ENCODE measurements around the gene GPA33. TPM values are rescaled to one million over a fixed set of nuclear protein-coding genes. Genes with fewer than 3 reads are reported as not detected.

The GPA33 gene
- polyA plus RNA-seq, 1 donor: 64.4 TPM

- DNase-seq: no peak
- Histone ChIP-seq H3K4me3 (ENCODE audit: low read length) (no peak overlapping the region), H3K27ac (ENCODE audit: low read length) (no peak overlapping the region), H3K4me1 (ENCODE audit: control insufficient read depth, insufficient read depth, low read length) (peaks cover 5% of the 10 kb centered on the region), H3K9me3 (ENCODE audit: control insufficient read depth, low read depth, low read length) (no peaks in the 10 kb centered on the region), H3K27me3 (ENCODE audit: control insufficient read depth, insufficient read depth, low read length) (no peaks in the 10 kb centered on the region), H3K36me3 (ENCODE audit: control insufficient read depth, insufficient read depth, low read length) (no peaks in the 10 kb centered on the region)
- WGBS (ENCODE audit: insufficient coverage, low lambda C conversion rate): no CpG with 5 or more reads among the region's 3 CpGs
Observed at GRCh38 chr1:167119696-167120095, 29.5 kb upstream of the GPA33 start.

DNA sequence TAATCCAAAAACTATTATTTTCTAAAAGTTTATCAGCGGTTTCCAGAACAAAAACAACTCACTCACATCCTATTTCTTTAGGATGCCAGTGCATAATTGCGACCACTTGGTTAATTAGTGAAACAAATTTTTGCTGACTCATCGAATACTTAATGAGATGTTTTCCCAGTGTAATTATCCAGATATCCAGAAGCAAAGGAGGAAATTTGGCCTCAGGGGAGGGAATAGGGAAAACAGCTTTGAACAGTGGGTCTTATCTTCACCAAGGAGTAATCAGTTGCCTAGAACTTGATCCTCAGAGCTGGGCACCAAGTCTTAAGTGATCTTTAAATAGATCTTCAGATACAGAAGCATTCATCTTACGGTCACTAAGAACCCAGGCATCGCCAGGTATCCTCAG is 28.0 kb upstream of the GPA33 start:
- H3K9me3 ChIP-seq (ENCODE audit: control insufficient read depth, low read depth, low read length): no peaks in the 10 kb centered on the region
- peaks cover 5% of the 10 kb centered on the region for H3K4me1 ChIP-seq (ENCODE audit: control insufficient read depth, insufficient read depth, low read length)
- no peak overlapping the region for H3K4me3 ChIP-seq (ENCODE audit: low read length)
- no peaks in the 10 kb centered on the region for H3K27me3 ChIP-seq (ENCODE audit: control insufficient read depth, insufficient read depth, low read length)
- H3K27ac ChIP-seq (ENCODE audit: low read length): no peak overlapping the region
- no peaks in the 10 kb centered on the region for H3K36me3 ChIP-seq (ENCODE audit: control insufficient read depth, insufficient read depth, low read length)
- WGBS (ENCODE audit: insufficient coverage, low lambda C conversion rate): 100% methylated on average over 1 of the region's 5 CpGs
- DNase-seq: no peak

GRCh38 chr1:167117225-167117624 is 27.0 kb upstream of the GPA33 start:
- Histone ChIP-seq H3K27me3 (ENCODE audit: control insufficient read depth, insufficient read depth, low read length) (no peaks in the 10 kb centered on the region), H3K27ac (ENCODE audit: low read length) (no peak overlapping the region), H3K9me3 (ENCODE audit: control insufficient read depth, low read depth, low read length) (no peaks in the 10 kb centered on the region), H3K4me1 (ENCODE audit: control insufficient read depth, insufficient read depth, low read length) (peaks cover 5% of the 10 kb centered on the region), H3K4me3 (ENCODE audit: low read length) (no peak overlapping the region), H3K36me3 (ENCODE audit: control insufficient read depth, insufficient read depth, low read length) (no peaks in the 10 kb centered on the region)
- no CpG with 5 or more reads among the region's 9 CpGs for WGBS (ENCODE audit: insufficient coverage, low lambda C conversion rate)
- no peak for DNase-seq

- Histone ChIP-seq H3K9me3 (ENCODE audit: control insufficient read depth, low read depth, low read length) (no peaks in the 10 kb centered on the region), H3K27ac (ENCODE audit: low read length) (no peak overlapping the region), H3K36me3 (ENCODE audit: control insufficient read depth, insufficient read depth, low read length) (no peaks in the 10 kb centered on the region), H3K4me3 (ENCODE audit: low read length) (no peak overlapping the region), H3K27me3 (ENCODE audit: control insufficient read depth, insufficient read depth, low read length) (no peaks in the 10 kb centered on the region), H3K4me1 (ENCODE audit: control insufficient read depth, insufficient read depth, low read length) (peaks cover 4% of the 10 kb centered on the region)
- no CpG with 5 or more reads among the region's 1 CpG for WGBS (ENCODE audit: insufficient coverage, low lambda C conversion rate)
- peak; percentile 42 to 70 for DNase-seq
Observed at GRCh38 chr1:167116174-167116573, 26.0 kb upstream of the GPA33 start.

DNA sequence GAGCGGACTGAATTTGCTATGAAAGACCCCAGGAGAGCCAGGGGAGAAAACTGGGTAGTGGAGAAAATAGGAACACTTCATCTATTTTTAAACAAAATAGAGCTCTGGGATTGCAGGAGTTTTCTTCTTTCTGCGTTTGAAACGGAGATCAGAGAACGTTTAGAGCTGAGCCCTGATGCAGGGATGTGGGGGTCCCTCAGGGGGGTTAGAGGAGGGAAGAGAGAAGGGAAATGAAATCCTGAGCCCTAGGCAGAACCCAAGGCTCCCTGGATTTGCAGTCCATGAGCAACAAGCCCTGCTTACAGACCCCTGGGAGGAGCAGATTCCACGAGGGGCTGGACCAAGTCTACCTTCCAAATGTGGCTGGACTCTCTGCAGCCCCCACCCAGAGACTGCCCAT is 25.5 kb upstream of the GPA33 start:
- no CpG with 5 or more reads among the region's 5 CpGs for WGBS (ENCODE audit: insufficient coverage, low lambda C conversion rate)
- Histone ChIP-seq H3K9me3 (ENCODE audit: control insufficient read depth, low read depth, low read length) (peaks cover under 1% of the 10 kb centered on the region), H3K36me3 (ENCODE audit: control insufficient read depth, insufficient read depth, low read length) (no peaks in the 10 kb centered on the region), H3K4me3 (ENCODE audit: low read length) (no peak overlapping the region), H3K27ac (ENCODE audit: low read length) (no peak overlapping the region), H3K4me1 (ENCODE audit: control insufficient read depth, insufficient read depth, low read length) (no peaks in the 10 kb centered on the region), H3K27me3 (ENCODE audit: control insufficient read depth, insufficient read depth, low read length) (no peaks in the 10 kb centered on the region)
- DNase-seq: no peak

GRCh38 chr1:167114725-167115124 is 24.5 kb upstream of the GPA33 start:
- no peak for DNase-seq
- H3K4me1 ChIP-seq (ENCODE audit: control insufficient read depth, insufficient read depth, low read length): no peaks in the 10 kb centered on the region
- no peak overlapping the region for H3K4me3 ChIP-seq (ENCODE audit: low read length)
- H3K36me3 ChIP-seq (ENCODE audit: control insufficient read depth, insufficient read depth, low read length): no peaks in the 10 kb centered on the region
- peaks cover 7% of the 10 kb centered on the region for H3K9me3 ChIP-seq (ENCODE audit: control insufficient read depth, low read depth, low read length)
- H3K27me3 ChIP-seq (ENCODE audit: control insufficient read depth, insufficient read depth, low read length): no peaks in the 10 kb centered on the region
- H3K27ac ChIP-seq (ENCODE audit: low read length): no peak overlapping the region

GRCh38 chr1:167111868-167112709 is 21.9 kb upstream of the GPA33 start:
- Histone ChIP-seq H3K27me3 (ENCODE audit: control insufficient read depth, insufficient read depth, low read length) (no peaks in the 10 kb centered on the region), H3K4me1 (ENCODE audit: control insufficient read depth, insufficient read depth, low read length) (no peaks in the 10 kb centered on the region), H3K9me3 (ENCODE audit: control insufficient read depth, low read depth, low read length) (peaks cover 7% of the 10 kb centered on the region), H3K4me3 (ENCODE audit: low read length) (no peak overlapping the region), H3K36me3 (ENCODE audit: control insufficient read depth, insufficient read depth, low read length) (no peaks in the 10 kb centered on the region), H3K27ac (ENCODE audit: low read length) (no peak overlapping the region)
- DNase-seq: no peak
- WGBS (ENCODE audit: insufficient coverage, low lambda C conversion rate): 100% methylated on average over 1 of the region's 4 CpGs

DNA sequence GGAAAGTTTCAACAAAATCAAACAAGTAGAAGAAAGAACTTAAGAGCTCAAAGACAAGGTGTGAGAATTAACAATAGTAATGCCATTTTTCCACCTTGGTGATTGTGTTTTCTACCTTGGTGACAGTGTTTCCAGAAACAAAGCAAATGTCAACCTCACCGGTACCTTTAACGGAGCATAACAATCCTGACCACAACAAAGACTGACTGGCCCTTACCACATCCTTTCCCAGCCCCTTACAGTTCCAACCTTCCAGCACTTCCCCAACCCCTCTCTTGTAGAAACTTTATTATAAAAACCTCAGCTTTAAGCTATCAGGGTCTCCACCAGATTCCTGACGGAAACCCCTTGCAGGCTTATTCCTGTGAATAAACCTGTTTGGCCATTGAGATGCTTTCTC is 20.4 kb upstream of the GPA33 start:
- no peaks in the 10 kb centered on the region for H3K27me3 ChIP-seq (ENCODE audit: control insufficient read depth, insufficient read depth, low read length)
- H3K36me3 ChIP-seq (ENCODE audit: control insufficient read depth, insufficient read depth, low read length): no peaks in the 10 kb centered on the region
- H3K4me1 ChIP-seq (ENCODE audit: control insufficient read depth, insufficient read depth, low read length): peaks cover 3% of the 10 kb centered on the region
- WGBS (ENCODE audit: insufficient coverage, low lambda C conversion rate): 80% methylated on average over 1 of the region's 3 CpGs
- no peak for DNase-seq
- no peak overlapping the region for H3K4me3 ChIP-seq (ENCODE audit: low read length)
- no peak overlapping the region for H3K27ac ChIP-seq (ENCODE audit: low read length)
- peaks cover 7% of the 10 kb centered on the region for H3K9me3 ChIP-seq (ENCODE audit: control insufficient read depth, low read depth, low read length)

DNA sequence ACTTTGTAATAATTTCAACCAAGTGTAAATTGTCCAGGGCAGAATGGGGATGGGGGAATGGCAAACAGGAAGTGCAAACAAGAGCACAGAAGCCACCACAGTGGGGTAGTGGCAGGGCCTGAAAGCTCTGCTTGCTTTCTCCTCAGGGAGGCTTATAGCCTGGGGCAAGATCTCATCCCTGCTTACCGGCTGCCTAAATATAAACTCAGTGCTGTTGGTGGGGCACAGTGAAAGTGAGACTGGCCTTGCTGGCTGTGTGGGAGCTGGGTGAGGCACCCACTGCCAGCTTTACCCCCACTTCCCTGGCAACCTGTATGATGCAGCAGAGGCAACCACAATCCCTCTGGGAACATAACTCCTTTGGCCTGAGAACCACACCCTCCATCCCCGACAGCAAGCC is 18.9 kb upstream of the GPA33 start:
- no peak overlapping the region for H3K27ac ChIP-seq (ENCODE audit: low read length)
- no peak for DNase-seq
- H3K4me1 ChIP-seq (ENCODE audit: control insufficient read depth, insufficient read depth, low read length): peaks cover 10% of the 10 kb centered on the region
- H3K27me3 ChIP-seq (ENCODE audit: control insufficient read depth, insufficient read depth, low read length): no peaks in the 10 kb centered on the region
- peaks cover 7% of the 10 kb centered on the region for H3K9me3 ChIP-seq (ENCODE audit: control insufficient read depth, low read depth, low read length)
- WGBS (ENCODE audit: insufficient coverage, low lambda C conversion rate): no CpG with 5 or more reads among the region's 2 CpGs
- H3K4me3 ChIP-seq (ENCODE audit: low read length): no peak overlapping the region
- no peaks in the 10 kb centered on the region for H3K36me3 ChIP-seq (ENCODE audit: control insufficient read depth, insufficient read depth, low read length)

GRCh38 chr1:167107456-167107855 is 17.3 kb upstream of the GPA33 start:
- Histone ChIP-seq H3K9me3 (ENCODE audit: control insufficient read depth, low read depth, low read length) (peaks cover 7% of the 10 kb centered on the region), H3K4me1 (ENCODE audit: control insufficient read depth, insufficient read depth, low read length) (peaks cover 10% of the 10 kb centered on the region), H3K36me3 (ENCODE audit: control insufficient read depth, insufficient read depth, low read length) (no peaks in the 10 kb centered on the region), H3K27ac (ENCODE audit: low read length) (no peak overlapping the region), H3K27me3 (ENCODE audit: control insufficient read depth, insufficient read depth, low read length) (no peaks in the 10 kb centered on the region), H3K4me3 (ENCODE audit: low read length) (no peak overlapping the region)
- no peak for DNase-seq

DNA sequence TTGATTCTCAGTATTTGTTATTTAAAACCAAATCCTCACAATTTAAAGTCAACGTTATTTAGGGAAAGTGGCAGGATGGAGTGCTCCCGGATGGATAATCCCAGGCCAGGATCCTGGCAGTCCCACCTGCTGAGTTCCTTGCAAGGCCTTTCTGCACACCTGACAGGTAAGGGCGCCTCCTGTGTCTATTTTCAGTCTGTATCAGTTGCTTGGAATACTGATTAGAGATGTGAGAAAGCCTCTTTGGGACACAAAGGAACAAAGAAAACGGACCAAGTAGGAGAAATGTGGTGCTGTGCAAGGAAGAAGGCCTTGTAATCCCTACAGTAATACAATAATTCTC is 15.9 kb upstream of the GPA33 start:
- no peaks in the 10 kb centered on the region for H3K27me3 ChIP-seq (ENCODE audit: control insufficient read depth, insufficient read depth, low read length)
- H3K27ac ChIP-seq (ENCODE audit: low read length): no peak overlapping the region
- no peak overlapping the region for H3K4me3 ChIP-seq (ENCODE audit: low read length)
- WGBS (ENCODE audit: insufficient coverage, low lambda C conversion rate): no CpG with 5 or more reads among the region's 4 CpGs
- peaks cover 10% of the 10 kb centered on the region for H3K4me1 ChIP-seq (ENCODE audit: control insufficient read depth, insufficient read depth, low read length)
- no peaks in the 10 kb centered on the region for H3K36me3 ChIP-seq (ENCODE audit: control insufficient read depth, insufficient read depth, low read length)
- DNase-seq: no peak
- peaks cover 7% of the 10 kb centered on the region for H3K9me3 ChIP-seq (ENCODE audit: control insufficient read depth, low read depth, low read length)

Data from large intestine (tissue), 3 donors.